IPS-20b (cell line): ENCODE results near the gene TNS2.

Experiments
- H3K27ac ChIP-seq: one replicate; pipeline ENCODE4 v1.5.1; 2013; ENCODE audit warnings: low read length
- H3K27me3 ChIP-seq: 2 replicates; pipeline ENCODE4 v1.6.1; 2013; ENCODE audit warnings: mild to moderate bottlenecking, low read length, inconsistent platforms; ENCODE audit not compliant: insufficient read depth
- H3K36me3 ChIP-seq: 2 replicates; pipeline ENCODE4 v1.6.1; 2013; ENCODE audit warnings: low read depth, mild to moderate bottlenecking, inconsistent platforms, low read length, moderate library complexity; ENCODE audit not compliant: insufficient read depth
- H3K4me1 ChIP-seq: 2 replicates; pipeline ENCODE4 v1.6.1; 2013; ENCODE audit warnings: mild to moderate bottlenecking, control low read depth, inconsistent platforms, low read length, moderate library complexity; ENCODE audit not compliant: insufficient read depth
- H3K4me3 ChIP-seq: 2 replicates; pipeline ENCODE4 v1.5.1; 2013; ENCODE audit warnings: mild to moderate bottlenecking, low read length, inconsistent platforms
- H3K9ac ChIP-seq: 2 replicates; pipeline ENCODE4 v1.6.1; 2013; ENCODE audit warnings: low read depth, mild to moderate bottlenecking, inconsistent platforms, low read length, moderate library complexity
- H3K9me3 ChIP-seq: 2 replicates; pipeline ENCODE4 v1.6.1; 2013; ENCODE audit warnings: mild to moderate bottlenecking, low read depth, low read length, inconsistent platforms; ENCODE audit not compliant: insufficient read depth

Gene TNS2

DNA sequence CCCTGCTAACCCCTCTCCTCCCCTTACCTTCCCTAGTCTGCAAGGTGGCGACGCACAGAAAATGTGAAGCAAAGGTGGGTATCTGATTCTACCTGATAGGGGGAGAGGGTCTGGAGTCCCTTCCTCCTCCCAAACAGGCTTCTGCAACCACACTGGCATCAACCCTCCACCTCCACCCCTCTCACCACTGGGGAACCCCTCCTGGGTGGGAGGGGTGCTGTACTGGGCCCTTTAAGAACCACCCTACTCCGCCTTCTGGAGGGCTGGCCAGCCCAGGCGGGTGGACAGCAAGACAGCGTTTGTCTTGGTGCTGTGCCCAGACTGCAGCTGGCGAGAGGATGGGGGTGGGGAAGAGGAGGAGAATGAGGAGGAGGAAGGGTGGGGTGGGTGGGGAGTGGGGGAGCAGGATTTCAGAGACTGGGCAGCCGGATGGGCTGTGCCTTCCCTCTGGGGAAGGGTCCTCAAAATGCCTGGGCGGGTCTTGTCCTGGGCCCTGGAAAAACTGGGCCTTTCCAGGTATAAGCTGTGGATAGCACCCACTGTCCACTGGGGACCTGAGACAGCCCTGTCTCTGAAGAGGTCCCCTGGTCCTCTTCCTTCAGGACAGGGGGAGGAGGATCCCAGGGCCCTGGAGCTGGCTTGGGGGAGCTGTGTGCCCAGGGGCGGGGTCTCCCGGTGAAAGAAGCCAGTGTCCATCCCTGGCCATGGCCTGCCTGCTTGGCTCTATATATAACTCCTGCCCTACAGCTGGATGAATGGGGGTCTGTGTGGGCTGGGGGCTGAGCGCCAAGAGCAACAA is 2.8 kb downstream of the TNS2 start:
- Histone ChIP-seq H3K4me1 (peaks cover 30% of the 10 kb centered on the region), H3K4me3 (no peak overlapping the region), H3K9me3 (no peaks in the 10 kb centered on the region), H3K27ac (no peak overlapping the region), H3K27me3 (peaks cover 12% of the 10 kb centered on the region; the same call in 1 of the 2 replicates), H3K9ac (no peak overlapping the region), H3K36me3 (no peaks in the 10 kb centered on the region; the same call in 1 of the 2 replicates)

DNA sequence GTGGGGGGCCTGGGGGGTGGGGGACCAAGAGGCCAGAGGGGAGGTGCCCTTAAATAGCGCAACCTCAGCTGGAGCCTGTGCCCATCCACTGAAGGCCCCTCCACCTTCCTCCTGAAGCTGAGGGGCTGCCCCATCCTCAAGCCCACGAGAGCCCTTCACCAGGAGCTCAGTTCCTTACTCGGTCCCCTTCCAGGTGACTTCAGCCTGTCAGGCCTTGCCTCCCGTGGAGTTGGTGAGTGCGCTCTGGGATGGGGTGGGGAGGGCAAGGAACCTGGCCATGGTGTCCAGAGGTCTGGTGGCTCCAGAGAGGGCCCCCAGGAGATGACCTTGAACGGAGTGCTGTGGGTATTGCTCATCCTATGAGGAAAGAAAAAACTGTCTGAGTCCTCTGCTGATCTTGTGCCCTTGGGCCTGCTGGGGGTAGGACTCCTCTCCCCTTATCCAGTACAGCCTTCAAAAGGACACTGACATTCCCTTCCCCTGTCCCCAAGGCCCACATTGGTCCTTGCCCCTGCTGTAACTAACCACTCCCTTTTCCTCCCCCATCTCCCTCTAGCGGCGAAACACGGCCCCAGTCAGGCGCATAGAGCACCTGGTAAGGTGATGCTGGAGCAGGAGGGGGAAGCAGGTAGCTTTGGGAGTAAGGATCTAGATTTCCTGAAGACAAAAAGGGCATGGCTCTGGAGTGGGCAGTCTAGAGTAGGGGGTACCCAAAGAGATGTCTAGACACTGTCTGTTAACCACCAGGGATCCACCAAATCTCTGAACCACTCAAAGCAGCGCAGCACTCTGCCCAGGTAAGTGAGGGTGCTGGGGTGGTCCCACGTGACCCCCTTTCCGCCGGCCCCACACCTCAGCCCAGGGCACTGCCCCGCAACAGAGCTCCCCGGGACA is 3.6 kb downstream of the TNS2 start:
- H3K4me3 ChIP-seq, result peak overlapping the region; percentile 92
- H3K27ac ChIP-seq, result peak overlapping the region; percentile 55
- H3K9ac ChIP-seq, result peak overlapping the region; percentile 81; the same call in 1 of the 2 replicates
- H3K27me3 ChIP-seq, result peaks cover 12% of the 10 kb centered on the region; the same call in 1 of the 2 replicates
- H3K36me3 ChIP-seq, result no peaks in the 10 kb centered on the region; the same call in 1 of the 2 replicates
- peaks cover 25% of the 10 kb centered on the region for H3K4me1 ChIP-seq
- H3K9me3 ChIP-seq, result no peaks in the 10 kb centered on the region

DNA sequence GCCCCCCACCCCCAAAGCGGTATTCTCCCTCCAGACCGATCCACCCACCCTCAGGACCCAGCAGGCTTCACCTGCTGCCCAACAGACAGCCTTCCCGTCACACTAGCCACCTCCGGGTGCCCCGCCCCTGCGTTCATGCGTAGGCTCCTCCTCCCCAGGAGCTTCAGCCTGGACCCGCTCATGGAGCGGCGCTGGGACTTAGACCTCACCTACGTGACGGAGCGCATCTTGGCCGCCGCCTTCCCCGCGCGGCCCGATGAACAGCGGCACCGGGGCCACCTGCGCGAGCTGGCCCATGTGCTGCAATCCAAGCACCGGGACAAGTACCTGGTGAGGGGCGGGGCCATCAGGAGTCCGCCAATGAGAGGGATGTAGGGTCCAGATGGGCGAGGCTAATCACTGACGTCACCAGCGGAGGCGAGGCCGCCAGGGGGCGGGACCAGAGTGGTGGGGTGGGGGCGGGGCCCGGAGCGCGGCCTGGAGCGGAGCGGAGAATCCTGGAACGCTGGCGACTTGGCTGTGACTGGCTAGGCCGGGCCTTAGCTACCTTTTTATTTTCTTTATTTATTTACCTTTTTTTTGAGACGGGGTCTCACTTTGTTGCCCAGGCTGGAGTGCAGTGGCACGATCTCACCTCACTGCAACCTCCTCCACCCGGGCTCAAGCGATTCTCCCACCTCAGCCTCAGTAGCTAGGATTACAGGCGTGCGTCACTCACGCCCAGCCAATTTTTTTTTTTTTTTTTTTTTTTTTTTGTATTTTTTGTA is 4.4 kb downstream of the TNS2 start:
- peak overlapping the region; percentile 55 for H3K27ac ChIP-seq
- H3K4me1 ChIP-seq, result peaks cover 16% of the 10 kb centered on the region

DNA sequence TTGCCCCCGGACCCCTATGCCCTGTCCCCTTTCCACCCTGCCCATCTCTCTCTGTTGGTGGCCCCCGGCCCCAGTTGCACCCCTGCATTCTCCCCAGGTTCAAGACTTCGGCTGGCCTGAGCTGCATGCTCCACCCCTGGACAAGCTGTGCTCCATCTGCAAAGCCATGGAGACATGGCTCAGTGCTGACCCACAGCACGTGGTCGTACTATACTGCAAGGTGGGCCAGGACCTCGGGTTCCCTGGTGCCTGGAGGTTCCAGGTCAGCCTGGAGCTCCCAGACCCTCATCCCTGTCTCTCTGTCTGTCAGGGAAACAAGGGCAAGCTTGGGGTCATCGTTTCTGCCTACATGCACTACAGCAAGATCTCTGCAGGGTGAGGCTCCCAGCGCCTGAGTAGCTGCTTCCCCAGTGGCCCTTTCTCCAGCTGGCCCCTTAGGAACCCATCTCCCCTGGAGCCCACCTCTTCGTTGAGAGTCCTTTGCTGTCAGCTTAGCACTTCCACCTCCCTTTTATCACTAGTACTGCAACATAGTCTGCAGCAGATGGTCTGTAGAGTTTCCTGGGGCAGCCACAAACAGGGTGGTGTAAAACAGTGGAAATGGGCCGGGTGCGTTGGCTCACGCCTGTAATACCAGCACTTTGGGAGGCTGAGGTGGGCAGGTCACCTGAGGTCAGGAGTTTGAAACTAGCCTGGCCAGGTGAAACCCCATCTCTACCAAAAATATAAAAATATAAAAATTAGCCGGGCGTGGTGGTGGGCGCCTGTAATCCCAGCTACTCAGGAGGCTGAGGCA is 5.8 kb downstream of the TNS2 start:
- H3K27ac ChIP-seq, result no peak overlapping the region
- peaks cover 6% of the 10 kb centered on the region; the same call in 1 of the 2 replicates for H3K4me1 ChIP-seq
- H3K9ac ChIP-seq, result no peak overlapping the region
- peaks cover 12% of the 10 kb centered on the region; the same call in 1 of the 2 replicates for H3K27me3 ChIP-seq
- no peaks in the 10 kb centered on the region for H3K9me3 ChIP-seq
- H3K4me3 ChIP-seq, result no peak overlapping the region
- no peaks in the 10 kb centered on the region; the same call in 1 of the 2 replicates for H3K36me3 ChIP-seq

More for the DNA sequence above, 4.4 kb downstream of the TNS2 start:
- H3K9me3 ChIP-seq, result no peaks in the 10 kb centered on the region
- H3K36me3 ChIP-seq, result no peaks in the 10 kb centered on the region; the same call in 1 of the 2 replicates
- H3K4me3 ChIP-seq, result peak overlapping the region; percentile 92
- peak overlapping the region; percentile 81; the same call in 1 of the 2 replicates for H3K9ac ChIP-seq
- peaks cover 12% of the 10 kb centered on the region; the same call in 1 of the 2 replicates for H3K27me3 ChIP-seq

DNA sequence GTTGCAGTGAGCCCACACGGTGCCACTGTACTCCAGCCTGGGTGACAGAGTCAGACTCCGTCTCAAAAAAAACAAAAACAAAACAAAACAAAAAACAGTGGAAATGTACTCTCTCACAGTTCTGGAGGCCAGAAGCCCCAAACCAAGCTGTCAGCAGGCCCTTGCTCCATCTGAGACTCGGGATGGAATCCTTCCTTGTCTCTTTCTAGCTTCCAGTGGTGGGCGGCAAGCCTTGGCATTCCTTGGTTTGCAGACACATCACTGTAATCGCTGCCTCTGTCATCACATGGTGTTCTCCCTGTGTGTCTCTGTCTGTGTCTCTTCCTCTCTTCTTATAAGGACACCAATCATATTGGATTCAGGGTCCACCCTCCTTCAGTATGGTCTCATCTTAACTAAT is 6.4 kb downstream of the TNS2 start:
- H3K36me3 ChIP-seq, result no peaks in the 10 kb centered on the region; the same call in 1 of the 2 replicates
- no peaks in the 10 kb centered on the region for H3K9me3 ChIP-seq
- H3K27me3 ChIP-seq, result peaks cover 12% of the 10 kb centered on the region; the same call in 1 of the 2 replicates
- H3K27ac ChIP-seq, result no peak overlapping the region
- peaks cover under 1% of the 10 kb centered on the region; the same call in 1 of the 2 replicates for H3K4me1 ChIP-seq
- no peak overlapping the region for H3K9ac ChIP-seq
- H3K4me3 ChIP-seq, result no peak overlapping the region

DNA sequence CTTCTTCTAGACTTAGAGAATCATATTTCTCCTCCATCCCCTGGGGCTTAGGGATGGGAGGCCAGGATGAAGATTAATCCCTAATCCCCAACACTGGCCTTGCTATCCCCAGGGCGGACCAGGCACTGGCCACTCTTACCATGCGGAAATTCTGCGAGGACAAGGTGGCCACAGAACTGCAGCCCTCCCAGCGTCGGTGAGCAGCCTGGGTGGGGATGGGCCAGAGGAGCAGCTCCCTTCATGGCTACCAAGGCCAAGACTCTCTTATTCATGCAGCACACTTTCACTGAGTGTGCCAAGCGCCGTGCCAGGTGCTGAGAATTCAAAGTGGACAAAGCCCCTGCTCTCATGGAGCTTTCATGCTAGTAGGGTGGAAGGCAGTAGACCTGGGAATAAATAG is 7.0 kb downstream of the TNS2 start:
- Histone ChIP-seq H3K27ac (no peak overlapping the region), H3K4me3 (no peak overlapping the region), H3K9me3 (no peaks in the 10 kb centered on the region), H3K9ac (no peak overlapping the region), H3K27me3 (peaks cover 8% of the 10 kb centered on the region; the same call in 1 of the 2 replicates), H3K4me1 (no peaks in the 10 kb centered on the region), H3K36me3 (no peaks in the 10 kb centered on the region)

DNA sequence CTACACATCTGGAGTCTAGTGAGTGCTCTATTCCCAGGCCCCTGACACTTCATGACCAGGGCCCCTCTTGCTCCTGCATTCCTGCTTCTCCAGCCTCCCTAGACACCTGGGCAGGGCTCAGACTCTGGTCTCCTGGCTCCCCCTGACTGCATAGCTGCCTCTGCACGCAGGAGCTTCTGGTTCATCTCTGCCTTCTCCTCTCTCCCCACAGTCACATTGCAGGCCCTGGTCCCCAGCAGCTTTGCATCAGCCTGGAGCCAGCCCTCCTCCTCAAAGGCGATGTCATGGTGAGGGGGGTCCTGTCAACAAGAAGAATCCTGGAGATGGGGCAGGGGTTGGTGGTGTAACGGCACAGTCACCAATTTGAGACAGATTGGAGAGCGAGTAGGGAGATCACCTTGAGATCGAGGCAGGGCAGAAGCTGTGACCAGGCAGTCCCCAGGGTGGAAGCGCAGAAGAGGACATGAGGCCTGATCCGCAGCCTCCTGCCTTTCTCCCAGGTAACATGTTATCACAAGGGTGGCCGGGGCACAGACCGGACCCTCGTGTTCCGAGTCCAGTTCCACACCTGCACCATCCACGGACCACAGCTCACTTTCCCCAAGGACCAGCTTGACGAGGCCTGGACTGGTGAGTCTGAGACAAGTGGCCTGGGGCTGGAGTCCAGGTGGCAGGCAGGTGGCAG is 8.1 kb downstream of the TNS2 start:
- no peaks in the 10 kb centered on the region for H3K4me1 ChIP-seq
- H3K27me3 ChIP-seq, result peaks cover 5% of the 10 kb centered on the region; the same call in 1 of the 2 replicates
- H3K4me3 ChIP-seq, result no peak overlapping the region
- H3K9ac ChIP-seq, result no peak overlapping the region
- H3K36me3 ChIP-seq, result no peaks in the 10 kb centered on the region
- H3K9me3 ChIP-seq, result no peaks in the 10 kb centered on the region
- H3K27ac ChIP-seq, result no peak overlapping the region

DNA sequence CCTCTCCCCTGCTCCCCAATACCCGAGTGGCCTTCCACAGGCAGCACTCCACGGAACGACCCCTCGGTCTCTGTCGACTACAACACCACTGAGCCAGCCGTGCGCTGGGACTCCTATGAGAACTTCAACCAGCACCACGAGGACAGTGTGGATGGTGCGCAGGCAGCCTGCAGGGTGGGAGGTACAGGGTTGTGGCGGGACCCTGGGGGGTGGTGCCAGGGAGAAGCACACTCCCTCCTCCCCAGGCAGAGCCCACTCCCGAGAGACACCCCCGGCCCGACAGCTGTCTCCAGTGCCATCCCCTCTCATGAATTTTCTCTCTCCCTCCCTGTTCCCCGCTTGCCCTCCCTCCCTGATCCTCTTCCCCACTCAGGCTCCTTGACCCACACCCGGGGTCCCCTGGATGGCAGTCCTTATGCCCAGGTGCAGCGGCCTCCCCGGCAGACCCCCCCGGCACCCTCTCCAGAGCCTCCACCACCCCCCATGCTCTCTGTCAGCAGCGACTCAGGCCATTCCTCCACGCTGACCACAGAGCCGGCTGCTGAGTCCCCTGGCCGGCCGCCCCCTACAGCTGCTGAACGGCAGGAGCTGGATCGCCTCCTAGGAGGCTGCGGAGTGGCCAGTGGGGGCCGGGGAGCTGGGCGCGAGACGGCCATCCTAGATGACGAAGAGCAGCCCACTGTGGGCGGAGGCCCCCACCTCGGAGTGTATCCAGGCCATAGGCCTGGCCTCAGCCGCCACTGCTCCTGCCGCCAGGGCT is 9.0 kb downstream of the TNS2 start:
- peaks cover 5% of the 10 kb centered on the region; the same call in 1 of the 2 replicates for H3K27me3 ChIP-seq
- H3K9me3 ChIP-seq, result no peaks in the 10 kb centered on the region
- no peak overlapping the region for H3K4me3 ChIP-seq
- H3K9ac ChIP-seq, result no peak overlapping the region
- H3K36me3 ChIP-seq, result no peaks in the 10 kb centered on the region
- H3K27ac ChIP-seq, result no peak overlapping the region
- H3K4me1 ChIP-seq, result no peaks in the 10 kb centered on the region

DNA sequence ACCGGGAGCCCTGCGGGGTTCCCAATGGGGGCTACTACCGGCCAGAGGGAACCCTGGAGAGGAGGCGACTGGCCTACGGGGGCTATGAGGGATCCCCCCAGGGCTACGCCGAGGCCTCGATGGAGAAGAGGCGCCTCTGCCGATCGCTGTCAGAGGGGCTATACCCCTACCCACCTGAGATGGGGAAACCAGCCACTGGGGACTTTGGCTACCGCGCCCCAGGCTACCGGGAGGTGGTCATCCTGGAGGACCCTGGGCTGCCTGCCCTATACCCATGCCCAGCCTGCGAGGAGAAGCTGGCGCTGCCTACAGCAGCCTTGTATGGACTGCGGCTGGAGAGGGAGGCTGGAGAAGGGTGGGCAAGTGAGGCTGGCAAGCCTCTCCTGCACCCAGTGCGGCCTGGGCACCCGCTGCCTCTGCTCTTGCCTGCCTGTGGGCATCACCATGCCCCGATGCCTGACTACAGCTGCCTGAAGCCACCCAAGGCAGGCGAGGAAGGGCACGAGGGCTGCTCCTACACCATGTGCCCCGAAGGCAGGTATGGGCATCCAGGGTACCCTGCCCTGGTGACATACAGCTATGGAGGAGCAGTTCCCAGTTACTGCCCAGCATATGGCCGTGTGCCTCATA is 9.7 kb downstream of the TNS2 start:
- no peaks in the 10 kb centered on the region for H3K4me1 ChIP-seq
- H3K9me3 ChIP-seq, result no peaks in the 10 kb centered on the region
- no peaks in the 10 kb centered on the region for H3K36me3 ChIP-seq
- no peak overlapping the region for H3K4me3 ChIP-seq
- peaks cover 5% of the 10 kb centered on the region; the same call in 1 of the 2 replicates for H3K27me3 ChIP-seq
- H3K27ac ChIP-seq, result no peak overlapping the region
- H3K9ac ChIP-seq, result no peak overlapping the region
